22Rv1 (cell line): ENCODE results near the gene SH3RF3.

ENCODE experiments used
- CTCF ChIP-seq: fragments of 450-650 bp; IDR thresholded peaks from 2 replicates; pipeline ENCODE4 v1.5.1; 2017; ENCODE audit warnings: mild to moderate bottlenecking
- ZFX ChIP-seq: fragments of 450-650 bp; IDR thresholded peaks from 2 replicates; pipeline ENCODE4 v1.6.1; 2017; ENCODE audit warnings: antibody characterized with exemption, borderline replicate concordance

DNA sequence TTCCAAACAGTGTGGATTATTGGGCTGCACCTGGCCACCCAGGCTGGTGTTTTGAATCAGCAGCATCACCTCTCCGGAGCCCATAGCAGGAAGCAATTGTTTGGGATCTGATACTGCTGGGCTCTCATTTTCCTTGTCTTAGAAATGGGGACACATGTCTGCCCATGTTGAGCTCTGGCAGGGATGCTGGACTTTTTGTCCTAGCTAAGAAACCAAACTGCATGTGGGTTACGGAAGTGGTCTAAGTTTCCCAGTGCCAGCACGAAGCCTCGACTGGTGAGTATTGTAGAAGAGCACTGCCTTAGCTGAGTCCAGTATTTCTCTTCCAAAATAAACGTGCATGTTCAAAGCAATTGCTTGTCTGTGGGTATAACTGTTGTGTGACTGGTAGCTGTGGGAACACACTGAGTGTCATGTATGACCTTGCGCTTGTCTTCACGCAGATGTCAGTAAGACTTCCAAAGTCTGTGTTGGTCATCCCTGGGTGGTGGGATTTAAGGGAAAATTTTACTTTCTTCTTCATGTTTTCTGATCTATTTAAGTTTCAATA, 43.6 kb downstream of the SH3RF3 start:
- TF ChIP-seq CTCF (no peak), ZFX (no peak)
